ENCODE results near the gene WNT9A.
A peak's percentile ranks its signal among the peaks of the same experiment; 100 is the strongest.

Gene WNT9A

DNA sequence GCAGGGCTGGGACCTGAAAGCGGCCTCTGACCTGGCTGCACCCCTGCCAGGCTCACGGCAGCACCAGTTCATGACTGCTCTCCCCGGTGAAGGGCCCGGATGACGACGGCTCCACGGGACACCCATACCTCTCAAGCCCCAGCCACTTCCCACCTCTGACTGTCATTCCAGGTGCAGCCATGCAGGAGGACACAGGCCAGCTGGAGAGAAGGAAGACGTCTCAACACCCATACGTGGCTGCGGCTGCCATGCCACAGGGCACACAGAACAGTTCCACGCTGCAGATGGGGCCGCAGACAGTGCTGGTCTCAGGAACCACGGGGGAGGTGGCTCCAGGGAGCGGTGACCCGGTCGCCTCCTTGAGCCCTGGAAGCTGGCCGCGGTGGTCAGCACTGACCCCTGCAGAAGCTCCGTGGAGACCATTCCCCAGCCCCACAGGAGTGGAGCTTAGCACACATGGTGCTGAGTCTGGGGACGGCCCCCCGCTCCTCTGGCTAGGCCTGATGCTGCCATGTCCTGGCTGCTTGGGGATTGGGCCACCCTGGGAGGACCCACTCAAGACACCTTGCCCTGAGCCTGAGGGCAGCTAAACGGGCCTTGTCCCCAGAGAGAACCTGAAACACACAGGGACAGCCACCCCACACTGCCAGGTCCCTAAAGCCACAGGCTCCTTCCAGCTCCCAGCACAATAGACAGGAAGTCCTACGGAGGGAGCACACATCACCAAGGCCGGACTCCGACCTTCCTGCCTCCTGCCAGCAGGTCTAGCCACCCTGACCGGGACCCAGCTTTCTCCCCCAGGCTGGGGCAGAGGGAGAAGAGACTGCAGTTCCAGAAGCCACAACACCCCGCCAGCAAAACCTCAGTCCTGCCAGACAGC lies 8.6 kb downstream of the WNT9A start (continued):
- TF ChIP-seq PBX3 (CRISPR knock-in tag; IDR thresholded peaks at IDR 0.05): no peak
- no peak for TF ChIP-seq ZNF548 (tag by site-specific recombination; IDR thresholded peaks at IDR 0.05)
- no peak for TF ChIP-seq REST (tag by site-specific recombination; IDR thresholded peaks at IDR 0.05)
- no peak for TF ChIP-seq ZSCAN30 (tag by site-specific recombination; IDR thresholded peaks at IDR 0.05)

DNA sequence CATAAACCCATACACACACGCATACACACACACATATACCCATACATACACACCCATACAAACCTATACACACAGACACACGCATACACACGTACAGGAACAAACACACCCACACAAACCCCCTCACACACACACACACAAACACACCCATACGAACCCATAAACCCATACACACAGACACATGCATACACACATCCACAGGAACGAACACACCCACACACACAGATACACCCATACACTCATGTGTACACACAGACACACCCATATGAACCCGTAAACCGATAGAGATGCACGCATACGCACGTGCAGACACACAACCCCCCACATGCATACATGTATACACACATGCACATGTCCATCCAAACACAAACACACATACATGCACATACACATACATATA lies 9.5 kb downstream of the WNT9A start:
- Histone ChIP-seq H3K4me3 (ENCODE audit: low read depth, low read length) (no peak overlapping the region), H3K4me1 (ENCODE audit: control insufficient read depth, insufficient read depth, low read length) (no peaks in the 10 kb centered on the region), H3K27ac (ENCODE audit: extremely low read depth, low read depth, low read length) (no peak overlapping the region), H3K36me3 (ENCODE audit: control insufficient read depth in 2 of 2, insufficient read depth in 1 of 2, low read length in 2 of 2) (no peaks in the 10 kb centered on the region), H3K9me3 (ENCODE audit: control insufficient read depth, insufficient read depth, low read depth, low read length) (no peaks in the 10 kb centered on the region)
- ChIA-PET CTCF (no interaction called here), POLR2A (no interaction called here)
- TF ChIP-seq ZNF48 (tag by site-specific recombination; IDR thresholded peaks at IDR 0.05): 0 out of 2 replicates have a peak, but pooled peaks have one; percentile 36
- TF ChIP-seq, protein P1, sequence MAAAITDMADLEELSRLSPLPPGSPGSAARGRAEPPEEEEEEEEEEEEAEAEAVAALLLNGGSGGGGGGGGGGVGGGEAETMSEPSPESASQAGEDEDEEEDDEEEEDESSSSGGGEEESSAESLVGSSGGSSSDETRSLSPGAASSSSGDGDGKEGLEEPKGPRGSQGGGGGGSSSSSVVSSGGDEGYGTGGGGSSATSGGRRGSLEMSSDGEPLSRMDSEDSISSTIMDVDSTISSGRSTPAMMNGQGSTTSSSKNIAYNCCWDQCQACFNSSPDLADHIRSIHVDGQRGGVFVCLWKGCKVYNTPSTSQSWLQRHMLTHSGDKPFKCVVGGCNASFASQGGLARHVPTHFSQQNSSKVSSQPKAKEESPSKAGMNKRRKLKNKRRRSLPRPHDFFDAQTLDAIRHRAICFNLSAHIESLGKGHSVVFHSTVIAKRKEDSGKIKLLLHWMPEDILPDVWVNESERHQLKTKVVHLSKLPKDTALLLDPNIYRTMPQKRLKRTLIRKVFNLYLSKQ (tag by site-specific recombination; IDR thresholded peaks at IDR 0.05; ENCODE audit: borderline replicate concordance): no peak
- TF ChIP-seq, protein P2, sequence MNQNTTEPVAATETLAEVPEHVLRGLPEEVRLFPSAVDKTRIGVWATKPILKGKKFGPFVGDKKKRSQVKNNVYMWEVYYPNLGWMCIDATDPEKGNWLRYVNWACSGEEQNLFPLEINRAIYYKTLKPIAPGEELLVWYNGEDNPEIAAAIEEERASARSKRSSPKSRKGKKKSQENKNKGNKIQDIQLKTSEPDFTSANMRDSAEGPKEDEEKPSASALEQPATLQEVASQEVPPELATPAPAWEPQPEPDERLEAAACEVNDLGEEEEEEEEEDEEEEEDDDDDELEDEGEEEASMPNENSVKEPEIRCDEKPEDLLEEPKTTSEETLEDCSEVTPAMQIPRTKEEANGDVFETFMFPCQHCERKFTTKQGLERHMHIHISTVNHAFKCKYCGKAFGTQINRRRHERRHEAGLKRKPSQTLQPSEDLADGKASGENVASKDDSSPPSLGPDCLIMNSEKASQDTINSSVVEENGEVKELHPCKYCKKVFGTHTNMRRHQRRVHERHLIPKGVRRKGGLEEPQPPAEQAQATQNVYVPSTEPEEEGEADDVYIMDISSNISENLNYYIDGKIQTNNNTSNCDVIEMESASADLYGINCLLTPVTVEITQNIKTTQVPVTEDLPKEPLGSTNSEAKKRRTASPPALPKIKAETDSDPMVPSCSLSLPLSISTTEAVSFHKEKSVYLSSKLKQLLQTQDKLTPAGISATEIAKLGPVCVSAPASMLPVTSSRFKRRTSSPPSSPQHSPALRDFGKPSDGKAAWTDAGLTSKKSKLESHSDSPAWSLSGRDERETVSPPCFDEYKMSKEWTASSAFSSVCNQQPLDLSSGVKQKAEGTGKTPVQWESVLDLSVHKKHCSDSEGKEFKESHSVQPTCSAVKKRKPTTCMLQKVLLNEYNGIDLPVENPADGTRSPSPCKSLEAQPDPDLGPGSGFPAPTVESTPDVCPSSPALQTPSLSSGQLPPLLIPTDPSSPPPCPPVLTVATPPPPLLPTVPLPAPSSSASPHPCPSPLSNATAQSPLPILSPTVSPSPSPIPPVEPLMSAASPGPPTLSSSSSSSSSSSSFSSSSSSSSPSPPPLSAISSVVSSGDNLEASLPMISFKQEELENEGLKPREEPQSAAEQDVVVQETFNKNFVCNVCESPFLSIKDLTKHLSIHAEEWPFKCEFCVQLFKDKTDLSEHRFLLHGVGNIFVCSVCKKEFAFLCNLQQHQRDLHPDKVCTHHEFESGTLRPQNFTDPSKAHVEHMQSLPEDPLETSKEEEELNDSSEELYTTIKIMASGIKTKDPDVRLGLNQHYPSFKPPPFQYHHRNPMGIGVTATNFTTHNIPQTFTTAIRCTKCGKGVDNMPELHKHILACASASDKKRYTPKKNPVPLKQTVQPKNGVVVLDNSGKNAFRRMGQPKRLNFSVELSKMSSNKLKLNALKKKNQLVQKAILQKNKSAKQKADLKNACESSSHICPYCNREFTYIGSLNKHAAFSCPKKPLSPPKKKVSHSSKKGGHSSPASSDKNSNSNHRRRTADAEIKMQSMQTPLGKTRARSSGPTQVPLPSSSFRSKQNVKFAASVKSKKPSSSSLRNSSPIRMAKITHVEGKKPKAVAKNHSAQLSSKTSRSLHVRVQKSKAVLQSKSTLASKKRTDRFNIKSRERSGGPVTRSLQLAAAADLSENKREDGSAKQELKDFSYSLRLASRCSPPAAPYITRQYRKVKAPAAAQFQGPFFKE (tag by site-specific recombination; IDR thresholded peaks at IDR 0.05; ENCODE audit: borderline replicate concordance): no peak; the same call in 1 of the 2 replicates
- peak; percentile 92 for TF ChIP-seq ZFHX2 (tag by site-specific recombination; conservative IDR thresholded peaks at IDR 0.05)
- peak; percentile 47 for TF ChIP-seq KLF1 (tag by site-specific recombination; IDR thresholded peaks at IDR 0.05)
- peak; percentile 50; the same call in 1 of the 2 replicates for TF ChIP-seq ZNF521 (tag by site-specific recombination; IDR thresholded peaks at IDR 0.05)
- TF ChIP-seq EGR2 (tag by site-specific recombination; IDR thresholded peaks at IDR 0.05; ENCODE audit: low read depth): peak; percentile 94
- 0 out of 2 replicates have a peak, but pooled peaks have one; percentile 35 for TF ChIP-seq ZNF175 (tag by site-specific recombination; IDR thresholded peaks at IDR 0.05)
- 0 out of 2 replicates have a peak, but pooled peaks have one; percentile 13 for TF ChIP-seq ZNF488 (tag by site-specific recombination; IDR thresholded peaks at IDR 0.05)
- TF ChIP-seq SALL2 (tag by site-specific recombination; IDR thresholded peaks at IDR 0.05; ENCODE audit: borderline replicate concordance): 0 out of 2 replicates have a peak, but pooled peaks have one; percentile 51
- TF ChIP-seq ZBTB11 (tag by site-specific recombination; conservative IDR thresholded peaks at IDR 0.05; ENCODE audit: low read depth): no peak

Measured in HEK293 (cell line).